ENCODE data around the gene TET2.

GRCh38 chr4:105274090-105274489, 127.4 kb downstream of the TET2 start:
- TF ChIP-seq CTCF (conservative IDR thresholded peaks at IDR 0.05): no peak
- TF ChIP-seq ZFX (IDR thresholded peaks at IDR 0.05): no peak

Data from C4-2B (cell line).